Activated naive CD4-positive, alpha-beta T cell treated with anti-CD3 and anti-CD28 coated beads for 36 hours (primary cell): ENCODE data around the gene RPL37A. TPM values are rescaled to one million over a fixed set of nuclear protein-coding genes. Genes with fewer than 3 reads are reported as not detected.
"Not testable (repeated sequence)": the region's sequence is repeated elsewhere in the genome, so short reads cannot be mapped to it uniquely, and the experiment has no call there.

Experiments
- CTCF ChIA-PET: fragments of 350-600 bp; sonication (Branson Sonifier 250); formaldehyde crosslinking; loops from one replicate; lab custom pipeline; 2021; ENCODE audit warnings: antibody characterized with exemption; lab: Charles Lee
- DNase-seq: peaks from one replicate; pipeline ENCODE4 v3.0.0-alpha.2; 2020
- H3K27ac Mint-ChIP-seq: one replicate; pipeline ENCODE4 v1.8.0; 2021; ENCODE audit warnings: mild to moderate bottlenecking, mixed read lengths
- H3K27me3 Mint-ChIP-seq: one replicate; pipeline ENCODE4 v1.8.0; 2021; ENCODE audit warnings: low read depth, mixed read lengths
- H3K36me3 Mint-ChIP-seq: one replicate; pipeline ENCODE4 v1.8.0; 2021; ENCODE audit warnings: low read depth, mixed read lengths
- H3K4me1 Mint-ChIP-seq: one replicate; pipeline ENCODE4 v1.8.0; 2021; ENCODE audit warnings: low read depth, mixed read lengths
- H3K4me3 Mint-ChIP-seq: one replicate; pipeline ENCODE4 v1.8.0; 2021; ENCODE audit warnings: mild to moderate bottlenecking, moderate library complexity, mixed read lengths
- H3K9me3 Mint-ChIP-seq: one replicate; pipeline ENCODE4 v1.8.0; 2021; ENCODE audit warnings: mixed read lengths
- intact Hi-C: fragments of 100-400 bp; cut with micrococcal nuclease; formaldehyde crosslinking; loops from one replicate; pipeline ENCODE4 v1.15.1; 2023
- total RNA-seq, 2 experiments: library from RNA; stranded (reverse); gene quantifications; one replicate each; pipeline ENCODE4 v1.2.3, GENCODE V29; 2021

RPL37A gene
- total RNA-seq, 2 experiments from 2014 or later: 4,869 to 4,871 TPM

DNA sequence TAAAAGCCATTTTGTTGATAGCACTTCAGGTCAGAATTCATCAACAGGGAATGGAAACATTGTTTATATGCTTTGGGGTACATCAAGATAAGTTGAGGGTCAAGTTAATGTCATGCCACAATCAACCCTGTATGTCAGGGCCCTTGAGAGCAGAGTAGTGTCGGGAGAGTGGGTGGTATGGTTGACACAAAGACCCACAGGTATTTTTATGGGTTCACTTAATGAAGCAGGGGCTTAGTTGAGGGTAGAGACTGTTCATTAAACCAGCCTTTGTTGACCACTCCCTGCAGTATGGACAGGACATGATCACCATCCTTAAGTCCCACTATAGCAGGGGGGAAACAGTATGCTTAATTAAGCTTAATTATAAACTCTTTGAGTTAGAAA, 5.7 kb downstream of the RPL37A start:
- DNase-seq: no peak
- H3K36me3 Mint-ChIP-seq: peaks cover 69% of the 10 kb centered on the region
- no peak overlapping the region for H3K27ac Mint-ChIP-seq
- H3K4me3 Mint-ChIP-seq: no peak overlapping the region
- intact Hi-C loops: no loop called here
- no peaks in the 10 kb centered on the region for H3K9me3 Mint-ChIP-seq
- no peaks in the 10 kb centered on the region for H3K27me3 Mint-ChIP-seq
- H3K4me1 Mint-ChIP-seq: peaks cover 52% of the 10 kb centered on the region
- CTCF ChIA-PET: interaction anchor here (0.8 kb wide), 1 partner anchor 40 kb away, joined by 3 read pairs; no protein-coding TSS in a partner anchor

DNA sequence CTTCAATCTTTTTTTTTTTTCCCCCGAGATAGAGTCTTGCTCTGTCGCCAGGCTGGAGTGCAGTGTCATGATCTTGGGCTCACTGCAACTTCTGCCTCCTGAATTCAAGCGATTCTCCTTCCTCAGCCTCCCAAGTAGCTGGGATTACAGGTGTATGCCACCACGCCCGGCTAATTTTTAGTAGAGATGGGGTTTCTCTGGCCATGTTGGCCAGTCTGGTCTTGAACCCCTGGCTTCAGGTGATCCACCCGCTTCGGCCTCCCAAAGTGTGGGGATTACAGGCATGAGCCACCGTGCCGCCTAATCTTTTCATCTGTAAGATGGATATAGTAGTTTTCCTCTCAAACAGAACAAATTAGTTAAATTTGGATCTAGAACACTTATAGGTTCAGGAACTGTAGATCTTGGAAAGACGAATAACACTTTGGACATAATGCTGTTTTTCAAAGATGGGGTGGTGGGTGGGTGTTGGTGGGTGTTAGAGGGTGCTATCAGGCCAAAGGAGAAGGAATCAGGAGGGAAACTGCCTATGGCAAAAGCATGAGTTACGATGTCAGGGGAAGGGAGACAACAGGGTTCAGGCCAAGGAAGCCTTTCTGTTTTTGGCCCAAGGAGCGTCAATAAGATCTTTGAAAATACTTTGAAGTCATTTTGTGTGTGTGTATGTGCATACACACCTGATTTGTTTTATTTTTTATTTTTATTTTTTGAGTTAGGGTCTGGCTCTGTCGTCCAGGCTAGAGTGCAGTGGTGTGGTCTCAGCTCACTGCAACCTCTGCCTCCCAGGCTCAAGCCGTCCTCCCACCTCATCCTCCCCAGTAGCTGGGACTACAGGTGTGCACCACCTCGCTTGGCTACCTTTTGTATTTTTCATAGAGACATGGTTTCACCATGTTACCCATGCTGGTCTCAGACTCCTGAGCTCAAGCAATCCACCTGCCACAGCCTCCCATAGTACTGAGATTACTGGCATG, 6.8 kb downstream of the RPL37A start:
- no peak for DNase-seq
- Mint-ChIP-seq H3K36me3 (peaks cover 60% of the 10 kb centered on the region), H3K4me1 (peaks cover 43% of the 10 kb centered on the region), H3K9me3 (no peaks in the 10 kb centered on the region), H3K4me3 (no peak overlapping the region), H3K27me3 (no peaks in the 10 kb centered on the region), H3K27ac (no peak overlapping the region)
- intact Hi-C loops: no loop called here
- CTCF ChIA-PET: interaction anchor here (0.8 kb wide), 1 partner anchor 41 kb away, joined by 3 read pairs; no protein-coding TSS in a partner anchor

DNA sequence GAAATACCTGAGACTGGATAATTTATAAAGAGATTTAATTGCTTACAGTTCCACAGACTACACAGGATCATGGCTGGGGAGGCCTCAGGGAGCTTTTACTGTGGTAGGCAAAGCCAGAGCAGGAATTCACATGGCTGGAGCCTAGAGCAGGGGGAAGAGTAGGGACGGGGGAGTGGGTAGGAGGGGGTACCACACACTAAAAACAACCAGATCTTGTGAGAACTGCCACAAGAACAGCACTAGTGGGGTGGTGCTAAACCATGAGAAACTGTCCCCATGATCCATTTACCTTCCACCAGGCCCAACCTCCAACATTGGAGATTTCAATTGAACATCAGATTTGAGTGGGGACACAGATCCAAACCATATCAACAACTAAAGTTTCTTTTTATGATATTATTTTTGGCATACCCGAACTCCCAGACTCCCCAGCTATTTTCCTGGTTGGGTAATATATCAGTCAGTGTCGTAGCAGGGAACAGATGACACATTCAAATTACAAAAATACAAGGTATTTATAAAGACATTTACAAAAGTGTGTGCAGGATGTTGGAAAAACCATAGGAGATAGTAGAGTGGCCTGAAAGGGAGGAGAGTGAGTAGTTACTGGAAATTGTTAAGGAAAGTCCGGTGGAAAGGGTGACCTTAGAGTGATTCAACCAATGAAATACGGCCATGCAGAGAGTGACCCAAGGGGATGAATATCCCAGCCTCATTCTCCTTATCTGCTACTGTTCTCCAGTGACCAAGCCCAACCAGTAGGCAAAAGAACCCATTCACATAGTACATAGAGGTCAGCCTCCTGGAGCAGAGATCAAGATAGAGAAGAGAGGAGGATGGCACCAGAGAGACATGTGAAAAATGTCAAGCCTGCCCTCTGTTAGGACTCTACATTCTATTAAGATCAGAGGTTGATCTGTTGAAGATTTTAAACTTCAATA, 8.8 kb downstream of the RPL37A start:
- CTCF ChIA-PET: interaction anchor here (1.1 to 2.3 kb wide), 3 partner anchors 10 to 160 kb away, joined by 3 to 7 read pairs (median 5); no protein-coding TSS in a partner anchor
- no peak for DNase-seq
- no peak overlapping the region for H3K4me3 Mint-ChIP-seq
- intact Hi-C loops: no loop called here
- no peak overlapping the region for H3K27ac Mint-ChIP-seq
- peaks cover 25% of the 10 kb centered on the region for H3K4me1 Mint-ChIP-seq
- no peaks in the 10 kb centered on the region for H3K27me3 Mint-ChIP-seq
- peaks cover 45% of the 10 kb centered on the region for H3K36me3 Mint-ChIP-seq
- H3K9me3 Mint-ChIP-seq: no peaks in the 10 kb centered on the region

DNA sequence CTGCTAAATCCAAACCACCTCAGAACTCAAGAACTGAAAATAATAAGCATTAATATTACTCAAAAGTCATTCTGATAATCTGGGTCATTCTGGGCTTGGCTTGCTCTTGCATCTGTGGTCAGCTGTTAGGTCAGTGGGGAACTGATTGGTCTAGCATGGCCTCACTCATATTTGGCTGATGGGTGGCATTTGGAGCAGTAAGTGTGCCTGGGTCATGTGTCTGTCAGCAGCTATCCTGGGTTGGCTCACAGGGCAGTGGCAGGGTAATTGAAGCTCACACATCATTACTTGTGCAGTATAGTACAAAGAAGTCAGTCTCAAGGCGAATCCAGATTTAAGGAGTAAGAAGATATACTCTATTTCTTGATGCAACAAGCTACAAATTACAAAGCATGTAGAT, 9.6 kb downstream of the RPL37A start:
- intact Hi-C loops: no loop called here
- peaks cover 37% of the 10 kb centered on the region for H3K36me3 Mint-ChIP-seq
- no peaks in the 10 kb centered on the region for H3K9me3 Mint-ChIP-seq
- no peak overlapping the region for H3K4me3 Mint-ChIP-seq
- peaks cover 17% of the 10 kb centered on the region for H3K4me1 Mint-ChIP-seq
- no peak overlapping the region for H3K27ac Mint-ChIP-seq
- no peak for DNase-seq
- CTCF ChIA-PET: interaction anchor here (1.1 to 2.3 kb wide), 3 partner anchors 9 to 159 kb away, joined by 3 to 7 read pairs (median 5); no protein-coding TSS in a partner anchor
- no peaks in the 10 kb centered on the region for H3K27me3 Mint-ChIP-seq

DNA sequence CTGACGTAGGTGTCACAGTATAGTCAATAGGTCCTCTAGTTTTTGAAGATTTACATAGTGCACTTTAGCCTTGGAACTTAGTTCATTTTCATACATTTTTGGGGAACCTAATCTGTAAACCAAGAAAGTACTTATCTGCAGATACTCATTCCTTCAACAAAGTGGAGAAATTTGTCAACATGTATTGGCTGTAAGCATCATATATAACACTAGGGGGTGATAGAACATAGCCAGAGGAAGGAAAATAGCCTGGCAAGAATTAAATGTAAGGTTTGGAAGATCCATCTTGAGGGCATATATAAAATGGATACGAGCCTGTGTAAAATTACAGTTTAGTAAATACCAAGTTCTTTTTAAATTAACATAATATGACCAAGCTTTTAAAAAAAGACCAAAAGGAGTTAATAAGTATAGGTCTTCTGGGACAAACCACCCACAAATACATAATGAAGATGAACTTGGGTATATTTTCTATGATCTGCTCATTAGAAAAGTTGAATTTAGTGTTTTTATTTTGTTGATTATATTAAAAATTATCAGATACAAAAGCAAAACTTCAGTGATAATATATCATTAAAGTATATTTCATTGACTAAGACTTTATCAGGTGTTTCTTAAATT, 18.2 kb downstream of the RPL37A start:
- H3K4me3 Mint-ChIP-seq: no peak overlapping the region
- no peaks in the 10 kb centered on the region for H3K4me1 Mint-ChIP-seq
- H3K27me3 Mint-ChIP-seq: no peaks in the 10 kb centered on the region
- no peak for DNase-seq
- H3K36me3 Mint-ChIP-seq: peaks cover 15% of the 10 kb centered on the region
- CTCF ChIA-PET: interaction anchor here (0.9 to 12.8 kb wide), 5 partner anchors 8 to 149 kb away, joined by 3 to 203 read pairs (median 3); no protein-coding TSS in a partner anchor
- H3K27ac Mint-ChIP-seq: no peak overlapping the region
- intact Hi-C loops: no loop called here
- H3K9me3 Mint-ChIP-seq: no peaks in the 10 kb centered on the region

DNA sequence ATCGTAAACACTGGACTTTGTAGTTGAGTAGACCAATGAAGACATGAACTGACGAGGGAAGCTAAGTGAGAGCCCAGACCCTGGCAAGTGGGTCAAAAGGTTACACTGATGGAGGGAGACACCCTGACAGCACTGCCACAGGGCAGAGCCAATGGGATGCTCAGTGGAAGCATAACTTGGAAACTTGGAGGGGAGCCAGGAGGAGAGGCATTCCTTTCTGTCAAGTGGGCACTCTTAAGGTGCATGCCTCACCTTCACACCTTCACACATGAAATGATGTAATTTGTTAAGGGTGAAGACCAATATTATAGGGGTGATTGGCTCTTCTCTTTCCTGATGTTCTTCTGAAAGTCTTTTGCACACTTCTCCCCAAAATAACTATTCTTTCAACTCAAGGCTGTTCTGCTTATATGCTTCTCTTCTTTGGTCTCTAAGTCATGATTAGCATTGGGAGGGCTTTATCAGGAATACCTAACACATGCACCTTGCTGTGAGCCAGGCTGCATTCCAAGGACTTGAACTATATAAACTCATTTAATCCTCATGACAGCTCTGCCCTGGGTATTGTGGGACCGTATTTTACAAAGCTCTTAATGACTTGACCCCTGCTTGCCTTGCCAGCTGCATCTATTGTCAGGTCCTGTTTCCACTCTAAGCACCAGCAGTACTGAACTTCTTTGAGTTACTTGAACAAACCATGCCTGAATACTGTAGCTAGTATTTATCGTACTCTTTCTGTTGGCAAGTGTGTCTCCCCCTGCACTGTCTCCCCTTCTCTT, 19.0 kb downstream of the RPL37A start:
- H3K27ac Mint-ChIP-seq: no peak overlapping the region
- H3K4me1 Mint-ChIP-seq: no peaks in the 10 kb centered on the region
- H3K27me3 Mint-ChIP-seq: no peaks in the 10 kb centered on the region
- no peaks in the 10 kb centered on the region for H3K9me3 Mint-ChIP-seq
- CTCF ChIA-PET: interaction anchor here (0.6 to 12.8 kb wide), 9 partner anchors 9 to 1265 kb away, joined by 3 to 203 read pairs (median 3); no protein-coding TSS in a partner anchor
- no peak overlapping the region for H3K4me3 Mint-ChIP-seq
- H3K36me3 Mint-ChIP-seq: peaks cover 15% of the 10 kb centered on the region
- DNase-seq: no peak
- intact Hi-C loops: no loop called here

DNA sequence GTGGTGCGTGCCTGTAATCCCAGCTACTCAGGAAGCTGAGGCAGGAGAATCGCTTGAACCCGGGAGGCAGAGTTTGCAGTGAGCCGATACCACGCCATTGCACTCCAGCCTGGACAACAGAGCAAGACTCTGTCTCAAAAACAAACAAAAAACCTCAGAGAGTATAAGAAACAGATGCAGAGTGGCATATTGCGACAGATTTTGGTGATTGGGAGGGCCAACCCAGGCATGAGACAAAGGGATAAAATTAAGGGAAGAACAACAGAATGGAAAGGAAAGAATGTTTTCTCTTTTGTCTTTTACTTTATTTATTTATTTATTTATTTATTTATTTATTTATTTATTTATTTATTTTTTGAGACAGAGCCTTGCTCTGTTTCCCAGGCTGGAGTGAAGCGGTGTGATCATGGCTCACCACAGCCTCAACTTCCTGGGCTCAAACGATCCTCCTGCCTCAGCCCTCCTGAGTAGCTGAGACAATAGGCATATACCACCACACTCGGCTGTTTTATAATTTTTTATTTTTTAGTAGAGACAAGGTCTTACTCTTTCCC, 20.0 kb downstream of the RPL37A start:
- H3K4me1 Mint-ChIP-seq, H3K27me3 Mint-ChIP-seq, H3K27ac Mint-ChIP-seq, DNase-seq, H3K4me3 Mint-ChIP-seq, H3K9me3 Mint-ChIP-seq: not testable (repeated sequence)
- H3K36me3 Mint-ChIP-seq: peaks cover 15% of the 10 kb centered on the region
- intact Hi-C loops: loop anchor here (1.0 kb wide), 2 partner anchors 143 to 148 kb away; no protein-coding TSS in a partner anchor
- CTCF ChIA-PET: interaction anchor here (0.5 to 12.8 kb wide), 14 partner anchors 22 to 1264 kb away, joined by 3 to 203 read pairs (median 3); no protein-coding TSS in a partner anchor

DNA sequence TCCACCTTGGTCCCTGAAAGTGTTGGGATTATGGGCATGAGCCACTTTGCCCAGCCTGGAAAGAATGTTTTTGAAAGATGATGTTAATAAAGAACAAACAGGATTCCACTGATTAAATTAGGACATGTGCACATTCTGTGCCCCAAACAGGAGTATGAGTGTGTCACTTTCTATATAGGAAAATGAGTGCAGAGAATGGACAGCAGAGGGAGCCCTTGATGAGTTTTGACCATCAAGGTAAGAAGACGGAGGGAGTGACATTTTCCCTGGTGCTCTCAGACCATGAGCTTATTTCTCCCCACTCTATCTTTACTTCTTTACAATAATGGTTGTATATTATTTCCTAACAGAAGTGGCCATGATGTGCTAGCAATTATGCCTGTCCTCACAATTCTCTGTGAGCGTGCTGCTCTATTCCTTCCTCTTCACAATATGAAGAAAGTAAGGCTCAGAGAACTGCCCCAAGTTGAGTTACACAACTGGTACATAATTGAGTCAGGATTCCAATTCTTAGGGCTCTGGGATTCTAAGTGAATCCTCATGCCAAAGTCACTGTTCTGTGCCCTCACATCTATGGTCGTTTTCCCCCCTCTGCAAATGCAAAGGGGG, 20.6 kb downstream of the RPL37A start:
- CTCF ChIA-PET: interaction anchor here (0.6 to 12.8 kb wide), 13 partner anchors 9 to 156 kb away, joined by 3 to 203 read pairs (median 3); no protein-coding TSS in a partner anchor
- no peaks in the 10 kb centered on the region for H3K4me1 Mint-ChIP-seq
- intact Hi-C loops: loop anchor here (1.0 kb wide), 2 partner anchors 142 to 147 kb away; no protein-coding TSS in a partner anchor
- H3K36me3 Mint-ChIP-seq: peaks cover 17% of the 10 kb centered on the region
- peak; percentile 69 for DNase-seq
- no peak overlapping the region for H3K4me3 Mint-ChIP-seq
- no peaks in the 10 kb centered on the region for H3K27me3 Mint-ChIP-seq
- H3K27ac Mint-ChIP-seq: no peak overlapping the region
- no peaks in the 10 kb centered on the region for H3K9me3 Mint-ChIP-seq

DNA sequence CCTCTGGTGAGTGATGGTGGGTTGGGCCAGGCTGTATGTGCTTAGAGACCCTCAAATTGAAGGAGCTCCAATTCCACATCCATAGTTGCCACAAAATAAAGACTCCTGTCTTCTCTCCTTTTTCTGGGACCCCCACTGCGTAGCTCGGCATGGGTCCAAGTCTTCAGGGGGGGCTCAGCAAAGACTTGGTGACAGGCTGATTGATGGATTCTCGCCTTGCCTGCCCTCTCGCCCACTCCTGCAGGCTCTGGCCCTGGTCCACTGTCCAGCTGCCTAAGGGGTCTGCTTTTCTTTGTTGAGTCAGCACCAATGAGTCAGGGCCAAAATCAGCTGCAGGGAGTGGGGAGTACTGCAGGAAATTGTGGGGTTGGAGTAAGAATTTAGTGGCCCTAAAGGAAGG, 21.5 kb downstream of the RPL37A start:
- intact Hi-C loops: no loop called here
- Mint-ChIP-seq H3K27ac (no peak overlapping the region), H3K27me3 (no peaks in the 10 kb centered on the region), H3K36me3 (peaks cover 18% of the 10 kb centered on the region), H3K4me3 (no peak overlapping the region), H3K4me1 (no peaks in the 10 kb centered on the region), H3K9me3 (no peaks in the 10 kb centered on the region)
- DNase-seq: no peak
- CTCF ChIA-PET: interaction anchor here (0.6 to 12.8 kb wide), 7 partner anchors 9 to 497 kb away, joined by 3 to 203 read pairs (median 4); no protein-coding TSS in a partner anchor

DNA sequence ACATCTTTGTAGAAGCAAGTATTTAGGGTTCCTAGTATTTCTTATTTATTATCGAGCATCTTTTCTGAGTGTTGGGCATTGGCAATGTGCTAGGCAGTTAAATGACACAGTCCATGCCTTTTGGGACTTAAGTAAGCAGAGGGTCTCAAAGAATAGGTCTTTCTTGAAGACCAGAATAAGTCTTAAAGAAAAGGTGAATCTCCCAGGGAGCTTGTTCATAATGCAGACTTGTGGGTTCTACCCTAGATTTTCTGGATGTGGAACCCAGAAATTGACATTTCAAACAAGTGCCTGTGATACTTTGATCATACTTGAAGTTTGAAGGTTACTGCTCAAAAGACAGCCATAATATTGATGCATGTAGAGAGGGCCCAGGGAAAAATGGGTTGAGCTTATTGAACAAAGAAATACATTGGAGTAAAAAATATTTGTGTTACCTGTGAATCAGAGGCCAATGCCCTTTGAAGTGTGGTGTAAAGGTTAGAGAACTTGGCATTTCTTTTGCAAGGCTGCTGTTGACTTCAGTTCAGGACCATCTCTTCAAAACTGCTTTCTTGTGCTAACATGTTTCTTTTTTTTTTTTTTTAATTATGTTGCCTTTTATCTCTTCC, 24.4 kb downstream of the RPL37A start:
- peaks cover 14% of the 10 kb centered on the region for H3K36me3 Mint-ChIP-seq
- intact Hi-C loops: no loop called here
- H3K27ac Mint-ChIP-seq: no peak overlapping the region
- no peaks in the 10 kb centered on the region for H3K27me3 Mint-ChIP-seq
- DNase-seq: no peak
- CTCF ChIA-PET: interaction anchor here (12.8 kb wide), 1 partner anchor 142 kb away, joined by 203 read pairs; no protein-coding TSS in a partner anchor
- no peak overlapping the region for H3K4me3 Mint-ChIP-seq
- no peaks in the 10 kb centered on the region for H3K9me3 Mint-ChIP-seq
- no peaks in the 10 kb centered on the region for H3K4me1 Mint-ChIP-seq
